HG03439 (cell line): Measurements from ENCODE around the gene DSN1.
"Not testable (repeated sequence)": the region's sequence is repeated elsewhere in the genome, so short reads cannot be mapped to it uniquely, and the experiment has no call there.

ENCODE experiments used
- ATAC-seq: cut with Tn5 transposase; IDR thresholded peaks from one replicate; pipeline ENCODE4 v1.9.1; 2021; ENCODE audit warnings: mild to moderate bottlenecking, moderate library complexity; ENCODE audit not compliant: unreplicated experiment

The DSN1 gene, protein sequence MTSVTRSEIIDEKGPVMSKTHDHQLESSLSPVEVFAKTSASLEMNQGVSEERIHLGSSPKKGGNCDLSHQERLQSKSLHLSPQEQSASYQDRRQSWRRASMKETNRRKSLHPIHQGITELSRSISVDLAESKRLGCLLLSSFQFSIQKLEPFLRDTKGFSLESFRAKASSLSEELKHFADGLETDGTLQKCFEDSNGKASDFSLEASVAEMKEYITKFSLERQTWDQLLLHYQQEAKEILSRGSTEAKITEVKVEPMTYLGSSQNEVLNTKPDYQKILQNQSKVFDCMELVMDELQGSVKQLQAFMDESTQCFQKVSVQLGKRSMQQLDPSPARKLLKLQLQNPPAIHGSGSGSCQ

GRCh38 chr20:36773597-36774390 is at the start of gene DSN1:
DSN1 (minus strand) TSS chr20:36773763; CDS start chr20:36771458, 2,305 bp downstream.
- ATAC-seq, result peak; percentile 86

DNA sequence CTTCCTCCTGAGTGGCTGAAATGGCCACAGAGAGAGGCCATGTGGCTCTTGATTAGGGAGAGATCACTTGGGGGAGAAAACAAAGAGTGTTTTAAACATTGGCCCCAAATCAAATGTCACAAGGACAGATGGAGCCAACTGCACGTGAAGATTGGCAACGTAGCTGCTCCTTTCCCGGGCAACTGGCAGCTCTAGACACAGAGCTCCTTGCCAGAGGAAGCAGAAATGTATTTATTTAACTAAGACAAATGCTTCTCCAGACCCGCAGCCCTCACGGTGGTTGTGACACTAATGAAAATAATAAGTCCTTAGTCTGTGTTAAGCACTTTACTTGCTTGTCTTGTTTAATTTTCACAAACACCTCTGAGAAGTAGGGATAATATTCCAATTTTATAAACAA is 49.6 kb upstream of the DSN1 start:
- no peak for ATAC-seq

DNA sequence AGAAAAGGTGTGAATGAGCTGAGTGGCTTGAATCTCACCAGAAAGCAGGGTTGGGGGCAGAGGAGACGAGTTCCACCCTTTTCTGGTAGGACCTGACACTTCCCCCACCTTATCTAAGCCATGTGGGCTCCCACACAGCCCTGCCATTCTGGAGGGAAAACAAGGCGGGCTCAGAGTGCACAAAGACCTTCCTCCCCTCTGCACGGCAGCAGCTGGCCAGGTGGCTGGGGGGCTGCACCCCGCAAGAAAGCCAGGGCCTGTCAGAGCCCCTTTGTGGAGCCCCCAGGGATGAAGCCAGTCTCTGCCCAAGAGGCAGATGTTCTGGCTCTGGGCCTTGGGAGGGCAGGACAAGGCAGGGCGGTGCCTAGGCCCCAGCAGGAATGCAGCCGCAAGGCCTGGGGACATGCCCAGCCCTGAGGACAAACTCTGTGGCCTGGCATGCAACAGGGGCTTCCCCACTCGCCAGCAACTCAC is 48.4 kb upstream of the DSN1 start:
- ATAC-seq, result no peak

- ATAC-seq, result no peak
Observed at GRCh38 chr20:36820928-36821327, 47.4 kb upstream of the DSN1 start.

GRCh38 chr20:36820073-36820472 is 46.5 kb upstream of the DSN1 start:
- ATAC-seq, result no peak

GRCh38 chr20:36819659-36820058 is 46.1 kb upstream of the DSN1 start:
- ATAC-seq, result no peak

GRCh38 chr20:36818861-36819260 is 45.3 kb upstream of the DSN1 start:
- ATAC-seq, result no peak

DNA sequence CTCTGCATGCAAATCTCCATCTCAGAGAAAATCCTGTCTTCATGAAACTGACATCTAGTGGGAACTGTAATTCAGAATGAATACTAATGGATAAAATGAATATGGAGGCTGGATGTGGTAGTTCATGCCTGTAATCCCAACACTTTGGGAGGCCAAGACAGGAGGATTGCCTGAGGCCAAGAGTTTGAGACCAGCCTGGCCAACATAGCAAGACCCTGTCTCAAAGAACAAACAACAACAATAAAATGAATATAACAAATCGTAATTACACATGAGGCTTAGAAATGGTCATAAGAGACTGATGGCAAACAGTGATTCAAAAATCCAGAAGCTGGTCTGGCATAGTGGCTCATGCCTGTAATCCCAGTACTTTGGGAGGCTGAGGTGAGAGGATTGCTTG is 44.6 kb upstream of the DSN1 start:
- no peak for ATAC-seq

GRCh38 chr20:36817496-36817895 is 43.9 kb upstream of the DSN1 start:
- no peak for ATAC-seq

- ATAC-seq, result no peak
Observed at GRCh38 chr20:36815454-36816091, 42.0 kb upstream of the DSN1 start.

GRCh38 chr20:36812594-36813463 is 39.3 kb upstream of the DSN1 start:
- ATAC-seq, result no peak

GRCh38 chr20:36808317-36809257 is 35.0 kb upstream of the DSN1 start:
- no peak for ATAC-seq

DNA sequence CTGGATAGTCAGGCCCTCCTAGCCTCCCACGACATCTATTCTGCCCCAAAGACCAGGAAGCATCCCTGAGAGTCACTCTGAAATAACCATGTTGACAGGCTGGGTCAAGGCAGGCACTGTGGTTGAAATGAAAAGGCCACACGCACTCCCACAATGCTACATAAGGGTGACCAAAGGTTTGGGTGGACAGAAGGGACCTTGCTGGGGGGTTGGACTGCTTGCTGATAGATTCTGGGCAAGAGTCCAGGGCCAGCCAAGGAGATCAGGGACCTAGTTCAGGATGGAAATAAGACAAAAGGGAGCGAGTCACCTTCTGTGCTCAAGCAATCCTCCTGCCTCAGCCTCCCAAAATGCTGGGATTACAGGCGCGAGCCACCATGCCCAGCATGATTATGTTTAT is 32.5 kb upstream of the DSN1 start:
- no peak for ATAC-seq

DNA sequence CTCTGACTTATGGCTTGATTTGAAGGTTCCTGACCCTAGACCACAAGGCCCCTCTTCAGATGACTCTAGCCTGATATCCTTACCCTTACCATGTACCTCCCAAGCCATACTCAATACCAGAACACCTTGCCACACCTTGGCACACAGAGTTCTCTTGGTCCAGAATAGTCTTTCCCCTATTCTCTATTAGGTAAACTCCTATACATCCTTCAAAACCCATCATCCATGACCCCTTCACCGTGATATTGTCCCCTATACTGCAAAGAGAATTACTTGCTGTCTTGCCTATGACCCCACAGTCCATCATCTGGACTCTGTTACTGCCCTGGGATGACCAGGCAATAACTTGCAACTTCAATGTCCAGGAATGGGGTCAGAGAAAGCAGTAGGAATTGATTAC is 31.8 kb upstream of the DSN1 start:
- no peak for ATAC-seq

- ATAC-seq, result no peak
Observed at GRCh38 chr20:36804425-36804824, 30.9 kb upstream of the DSN1 start.

DNA sequence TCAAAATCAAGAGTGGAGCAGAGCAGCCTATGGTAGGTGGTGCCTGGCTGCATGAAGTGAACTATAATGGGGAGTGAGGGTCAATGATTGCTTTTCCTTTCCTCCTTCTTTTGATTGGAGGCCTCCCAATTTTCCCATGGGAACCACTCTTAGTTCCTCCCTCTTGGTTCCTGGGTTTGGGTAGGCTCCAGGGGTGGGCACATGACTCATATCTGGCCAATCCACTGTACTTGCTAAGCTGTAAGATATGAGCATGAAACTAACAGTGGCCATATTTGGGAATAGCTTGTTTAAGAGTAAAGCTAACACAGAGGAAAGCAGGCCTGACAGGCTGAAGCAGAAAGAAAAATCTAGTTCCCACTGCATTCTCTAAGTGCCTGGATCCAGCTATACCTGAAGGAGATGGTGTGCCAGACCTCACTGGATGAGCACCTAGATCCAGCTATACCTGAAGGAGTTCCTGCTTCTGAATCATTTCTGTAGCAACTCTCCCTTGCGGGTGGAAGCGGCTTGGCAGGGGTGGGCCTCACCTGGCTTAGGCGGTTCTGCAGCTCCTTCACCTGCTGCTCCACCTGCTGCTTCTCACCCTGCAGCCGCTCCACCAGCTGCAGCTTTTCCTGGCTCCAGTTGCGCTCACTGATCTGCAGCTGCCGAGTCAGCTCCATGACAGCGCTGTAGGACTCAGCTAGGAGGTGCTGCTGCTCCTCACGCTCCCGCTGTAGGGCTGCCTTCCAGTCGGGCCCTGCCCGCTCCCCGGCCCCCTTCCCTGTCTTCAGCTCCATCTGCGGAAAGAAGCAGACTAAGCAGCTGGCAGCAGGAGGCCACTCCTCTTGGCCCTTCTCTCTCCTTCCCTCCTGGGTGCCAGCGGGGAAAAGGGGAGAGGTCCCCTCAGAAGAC is 29.0 kb upstream of the DSN1 start:
- no peak for ATAC-seq

GRCh38 chr20:36800410-36800809 is 26.8 kb upstream of the DSN1 start:
- no peak for ATAC-seq

GRCh38 chr20:36799313-36799712 is 25.8 kb upstream of the DSN1 start:
- ATAC-seq, result not testable (repeated sequence)

- no peak for ATAC-seq
Observed at GRCh38 chr20:36796875-36797274, 23.3 kb upstream of the DSN1 start.
